Measurements from ENCODE around the gene RGS4.
A peak's percentile ranks its signal among the peaks of the same experiment; 100 is the strongest.

RGS4 gene

GRCh38 chr1:163104385-163105099 is 35.4 kb downstream of the RGS4 start:
- no peak for DNase-seq

DNA sequence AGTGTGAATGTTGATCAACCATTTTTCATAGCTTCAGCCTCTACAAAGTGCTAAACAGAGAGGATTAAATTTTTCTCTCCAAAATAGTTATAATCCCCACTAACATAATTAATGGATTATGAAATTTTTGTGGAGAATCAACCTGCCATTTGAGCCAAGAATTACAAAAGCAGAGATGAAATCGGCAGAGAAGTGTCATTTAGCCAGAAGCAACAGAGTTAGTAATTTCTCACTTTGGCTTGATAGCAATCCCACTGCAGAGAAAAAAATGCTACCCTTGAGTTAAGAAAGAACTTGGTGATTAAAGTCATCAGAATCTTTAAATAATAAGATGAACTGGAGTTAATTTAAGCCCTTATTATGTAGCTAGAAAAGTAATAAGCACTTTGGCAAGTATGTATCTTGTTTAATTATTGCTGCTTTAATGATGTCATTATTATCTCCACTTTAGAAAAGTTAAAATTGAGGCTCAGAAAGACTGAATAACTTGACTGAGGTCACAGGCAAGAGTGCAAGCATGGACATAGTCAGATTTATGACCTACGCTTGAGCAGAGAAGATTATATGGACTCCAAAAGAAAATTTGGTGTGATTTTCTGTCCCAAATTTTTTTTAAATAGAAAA is 37.3 kb downstream of the RGS4 start:
- DNase-seq = peak; percentile 25

DNA sequence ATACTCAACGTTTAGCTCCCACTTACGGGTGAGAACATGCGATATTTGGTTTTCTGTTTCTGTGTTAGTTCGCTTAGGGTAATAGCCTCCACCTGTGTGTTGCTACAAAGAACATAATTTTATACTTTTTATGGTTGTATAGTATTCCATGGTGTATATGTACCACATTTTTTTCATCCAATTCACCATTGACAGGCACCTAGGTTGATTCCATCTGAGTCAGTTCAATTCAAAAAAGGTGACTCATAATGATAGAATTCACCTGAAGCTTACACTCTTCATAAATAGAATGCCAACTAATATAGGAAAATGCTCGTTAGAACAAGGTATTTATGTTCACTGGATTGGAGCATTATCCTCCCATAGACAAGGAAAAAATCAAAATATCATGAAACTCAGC is 38.5 kb downstream of the RGS4 start:
- no peak for DNase-seq

DNA sequence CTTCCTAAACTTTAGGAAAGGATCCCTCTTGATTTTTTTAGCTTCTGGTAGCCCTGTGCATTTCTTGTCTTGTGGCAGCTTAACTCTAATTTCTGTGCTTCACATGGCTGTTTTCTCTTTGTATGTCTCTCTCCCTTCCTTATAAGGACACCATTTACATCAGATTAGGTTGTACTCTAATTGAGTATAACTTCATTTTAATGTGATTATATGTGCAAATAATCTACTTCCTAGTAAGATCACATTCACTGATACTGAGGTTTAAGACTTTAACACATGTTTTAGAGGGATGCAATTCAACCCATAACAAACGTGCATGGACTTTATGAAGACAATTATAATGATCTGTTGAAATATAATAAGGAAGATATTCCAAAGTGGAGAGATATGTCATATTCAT is 46.7 kb downstream of the RGS4 start:
- DNase-seq = no peak

- DNase-seq = no peak
Measured at GRCh38 chr1:163119707-163120106, 50.5 kb downstream of the RGS4 start.

DNA sequence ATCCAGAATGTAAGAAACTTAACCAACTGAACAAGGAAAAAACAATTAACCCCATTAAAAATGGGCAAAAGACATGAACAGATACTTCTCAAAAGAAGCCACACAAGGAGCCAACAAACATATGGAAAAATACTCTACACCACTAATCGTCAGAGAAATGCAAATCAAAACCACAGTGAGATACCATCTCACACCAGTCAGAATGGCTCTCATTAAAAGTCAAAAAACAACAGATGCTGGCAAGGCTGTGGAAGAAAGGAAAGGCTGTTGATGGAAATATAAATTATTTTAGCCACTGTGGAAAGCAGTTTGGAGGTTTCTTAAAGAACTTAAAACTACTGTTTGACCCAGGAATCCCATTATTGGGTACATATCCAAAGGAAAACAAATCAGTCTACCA is 51.2 kb downstream of the RGS4 start:
- DNase-seq = no peak

- DNase-seq = no peak
Measured at GRCh38 chr1:163124812-163125211, 55.7 kb downstream of the RGS4 start.

All from NCI-H446 treated with DMSO at 0.1 percent for 48 hours (cell line).